Measurements from ENCODE around the gene CYP2D6.

- TF ChIP-seq CTCF (IDR thresholded peaks at IDR 0.05) (no peak), ZNF425 (CRISPR knock-in tag; conservative IDR thresholded peaks at IDR 0.05) (no peak), FOXK1 (CRISPR knock-in tag; IDR thresholded peaks at IDR 0.05) (no peak), CBFB (CRISPR knock-in tag; IDR thresholded peaks at IDR 0.05; ENCODE audit: low read depth) (no peak), MAX (CRISPR knock-in tag; IDR thresholded peaks at IDR 0.05) (no peak), TEAD4 (CRISPR knock-in tag; IDR thresholded peaks at IDR 0.05) (no peak), MXD4 (CRISPR knock-in tag; IDR thresholded peaks at IDR 0.05; ENCODE audit: borderline replicate concordance) (no peak), CREB1 (CRISPR knock-in tag; IDR thresholded peaks at IDR 0.05) (no peak), USF2 (CRISPR knock-in tag; IDR thresholded peaks at IDR 0.05) (no peak)
Observed at GRCh38 chr22:42173183-42173926, 42.7 kb upstream of the CYP2D6 start.
